Transverse colon (tissue), 4 donors: Measurements from ENCODE around the gene MTCH1.

Experiments used
- CTCF ChIP-seq, 5 experiments: fragments of 200-600 bp in 3 of 5; fragments of 450-650 bp in 2 of 5; sonication (generic) in 3 of 5; IDR thresholded peaks; 1 replicate in 2 of 5; 2 replicates in 3 of 5; pipeline ENCODE4 v1.5.1; 2016 to 2017; ENCODE audit warnings: antibody characterized with exemption in 5 of 5, inconsistent platforms in 3 of 5, mild to moderate bottlenecking in 2 of 5, moderate library complexity in 1 of 5
- EP300 ChIP-seq: sonication (generic); formaldehyde crosslinking; IDR thresholded peaks from one replicate; pipeline ENCODE4 v1.6.1; 2017; ENCODE audit warnings: antibody characterized with exemption, low read depth
- POLR2A ChIP-seq: fragments of 450-650 bp; IDR thresholded peaks from one replicate; pipeline ENCODE4 v1.6.1; 2016; ENCODE audit warnings: antibody characterized with exemption, mild to moderate bottlenecking, moderate library complexity
- POLR2AphosphoS5 ChIP-seq, 3 donors: sonication (generic); formaldehyde crosslinking; IDR thresholded peaks; one replicate each; pipeline ENCODE4 v1.6.1; 2016; ENCODE audit warnings: antibody characterized with exemption in 3 of 3

- TF ChIP-seq CTCF (IDR thresholded peaks at IDR 0.05) (no peak), POLR2A (no peak), POLR2AphosphoS5 (IDR thresholded peaks at IDR 0.05) (no peak), EP300 (no peak)
These were observed 584 bp downstream of the MTCH1 start for GRCh38 chr6:36985417-36985807.
